ENCODE measurements around the gene CNTRL.

Gene CNTRL

DNA sequence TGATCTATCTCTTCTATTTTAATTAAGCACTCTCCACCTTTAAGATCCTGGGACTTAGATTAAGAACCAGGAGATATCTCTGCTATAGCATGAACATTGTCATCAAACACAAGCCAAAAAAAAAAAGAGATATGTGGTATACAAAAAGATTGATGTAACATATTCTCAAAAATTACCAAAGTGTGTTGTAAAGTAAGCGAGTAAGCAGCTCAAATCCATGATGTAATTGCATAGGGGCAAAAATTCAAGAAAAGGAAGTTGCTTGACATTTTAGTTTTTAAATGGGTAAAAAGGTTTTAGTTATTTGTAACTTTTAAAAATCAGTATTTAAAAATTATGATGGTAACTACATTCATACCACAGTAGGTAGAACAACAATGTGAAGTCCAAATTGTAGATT lies 40.7 kb downstream of the CNTRL start:
- no peak overlapping the region for H3K4me3 ChIP-seq (ENCODE audit: low read depth, low read length)
- no peak for TF ChIP-seq CTCF (IDR thresholded peaks at IDR 0.05; ENCODE audit: control insufficient read depth, extremely low read depth, insufficient read depth)
- no peak for DNase-seq (ENCODE audit: low read depth)

GRCh38 chr9:121118266-121118665 lies 43.5 kb downstream of the CNTRL start:
- H3K4me3 ChIP-seq (ENCODE audit: low read depth, low read length): no peak overlapping the region
- no peak for TF ChIP-seq CTCF (IDR thresholded peaks at IDR 0.05; ENCODE audit: control insufficient read depth, extremely low read depth, insufficient read depth)
- DNase-seq (ENCODE audit: low read depth): no peak

GRCh38 chr9:121120386-121120785 lies 45.6 kb downstream of the CNTRL start:
- H3K4me3 ChIP-seq (ENCODE audit: low read depth, low read length): no peak overlapping the region
- no peak for DNase-seq (ENCODE audit: low read depth)
- TF ChIP-seq CTCF (IDR thresholded peaks at IDR 0.05; ENCODE audit: control insufficient read depth, extremely low read depth, insufficient read depth): no peak

GRCh38 chr9:121121582-121122087 lies 46.9 kb downstream of the CNTRL start:
- peak overlapping the region; percentile 51 for H3K4me3 ChIP-seq (ENCODE audit: low read depth, low read length)
- peak; percentile 90 for DNase-seq (ENCODE audit: low read depth)
- 0 out of 2 replicates have a peak, but pooled peaks have one; percentile 1 for TF ChIP-seq CTCF (IDR thresholded peaks at IDR 0.05; ENCODE audit: control insufficient read depth, extremely low read depth, insufficient read depth)

DNA sequence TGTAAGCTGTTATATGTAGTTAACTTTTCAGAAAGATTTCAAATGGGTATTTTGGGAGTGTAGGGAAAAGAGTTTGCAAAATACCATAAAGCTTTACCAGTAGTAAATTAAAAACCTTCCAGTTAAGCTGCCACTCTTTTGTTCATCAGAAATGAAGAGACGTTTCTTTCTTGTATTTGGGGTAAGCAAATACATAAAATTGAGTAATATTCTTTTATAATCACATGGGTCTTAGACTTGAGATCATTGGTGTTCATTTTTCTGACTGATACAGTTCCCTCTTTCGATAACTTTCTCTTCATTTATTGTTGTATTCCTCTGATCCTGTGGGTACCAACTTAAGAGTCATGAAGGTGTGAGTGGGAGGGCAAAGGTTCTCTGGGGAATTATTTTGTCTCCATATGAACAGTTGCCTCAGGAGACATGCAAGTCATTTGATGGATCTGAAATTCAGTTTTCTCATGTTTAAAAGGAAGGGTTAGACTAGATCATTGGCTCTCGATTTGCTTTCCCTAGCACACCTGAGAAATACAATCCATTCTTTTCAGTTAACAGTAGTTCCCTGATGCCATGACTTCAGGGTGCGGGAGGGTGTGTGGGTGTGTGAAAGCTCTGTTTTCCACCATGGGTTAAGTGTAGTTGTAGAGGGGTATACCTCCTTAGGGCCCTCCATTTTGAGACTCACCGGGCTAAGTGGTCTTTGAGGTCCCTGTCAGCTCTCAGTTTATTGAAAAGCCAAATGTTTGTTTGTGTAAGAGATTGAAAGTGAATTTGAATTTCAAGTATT lies 47.7 kb downstream of the CNTRL start:
- no peak for TF ChIP-seq CTCF (IDR thresholded peaks at IDR 0.05; ENCODE audit: control insufficient read depth, extremely low read depth, insufficient read depth)
- H3K4me3 ChIP-seq (ENCODE audit: low read depth, low read length): peak overlapping the region; percentile 51
- no peak for DNase-seq (ENCODE audit: low read depth)

DNA sequence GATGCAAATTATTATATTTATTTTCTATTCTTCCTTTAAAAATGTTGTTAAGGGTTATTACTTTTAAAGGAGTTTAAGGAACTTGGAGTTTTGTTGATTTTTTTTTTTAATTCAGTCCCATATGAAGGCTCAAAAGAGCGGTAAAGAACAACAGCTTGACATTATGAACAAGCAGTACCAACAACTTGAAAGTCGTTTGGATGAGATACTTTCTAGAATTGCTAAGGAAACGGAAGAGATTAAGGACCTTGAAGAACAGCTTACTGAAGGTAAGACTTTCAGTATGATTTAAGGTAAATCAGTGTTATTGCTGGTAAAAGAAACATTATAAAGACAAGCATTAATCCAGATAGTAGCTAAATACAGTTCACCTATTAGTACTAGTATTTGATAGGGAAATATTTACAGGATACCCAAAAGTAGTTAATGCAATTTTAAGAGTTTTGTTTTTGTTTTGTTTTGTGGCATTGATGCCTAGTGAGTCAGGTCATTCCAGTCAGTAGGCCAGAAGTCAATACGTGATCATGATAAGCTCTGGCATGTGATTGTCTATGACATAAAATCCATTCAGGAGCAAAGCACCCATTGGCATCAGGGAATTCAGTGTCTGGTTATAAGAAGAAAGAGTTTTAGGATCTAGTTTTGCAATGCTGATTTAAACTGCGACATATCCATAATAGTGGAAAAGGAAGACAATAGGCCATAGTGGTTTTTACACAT lies 49.2 kb downstream of the CNTRL start:
- TF ChIP-seq CTCF (IDR thresholded peaks at IDR 0.05; ENCODE audit: control insufficient read depth, extremely low read depth, insufficient read depth): no peak
- no peak overlapping the region for H3K4me3 ChIP-seq (ENCODE audit: low read depth, low read length)
- no peak for DNase-seq (ENCODE audit: low read depth)

Measured in LNCaP clone FGC (cell line).